ENCODE measurements around the gene EML5.

EML5 gene

DNA sequence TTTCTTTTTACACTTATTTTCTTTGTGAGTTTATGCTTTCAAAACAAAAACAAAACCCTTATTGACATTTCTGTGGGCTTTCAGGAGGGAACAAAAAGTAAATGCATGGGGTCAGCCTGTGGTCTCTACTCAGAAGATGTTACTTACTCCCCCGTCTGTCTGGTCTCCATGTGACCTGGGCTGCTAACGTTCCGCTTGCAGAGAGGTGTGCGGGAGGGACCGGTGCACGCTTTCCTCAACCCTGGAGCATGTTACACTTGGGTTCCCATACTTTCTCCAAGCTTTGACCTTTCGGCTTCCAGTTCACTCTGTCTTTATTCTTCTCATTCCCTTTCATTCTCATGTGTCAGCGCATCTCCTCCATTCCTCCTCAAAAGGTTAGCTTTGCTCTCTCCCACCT lies 193.4 kb downstream of the EML5 start:
- H4K20me1 ChIP-seq (ENCODE audit: low read depth, low read length) = no peaks in the 10 kb centered on the region
- no peaks in the 10 kb centered on the region for H3K79me2 ChIP-seq (ENCODE audit: insufficient read depth, low read length)
- H3K27ac ChIP-seq (ENCODE audit: low read depth, low read length) = no peak overlapping the region
- H3F3A ChIP-seq (ENCODE audit: insufficient read depth) = no peaks in the 10 kb centered on the region
- no peak overlapping the region for H2AFZ ChIP-seq (ENCODE audit: low read depth, low read length, severe bottlenecking)
- no peaks in the 10 kb centered on the region for H3K9me2 ChIP-seq (replicated peaks; ENCODE audit: insufficient read depth, low read length)
- no peak for TF ChIP-seq EZH2phosphoT487 (conservative IDR thresholded peaks at IDR 0.05; ENCODE audit: low read length)
- TF ChIP-seq, protein P1, sequence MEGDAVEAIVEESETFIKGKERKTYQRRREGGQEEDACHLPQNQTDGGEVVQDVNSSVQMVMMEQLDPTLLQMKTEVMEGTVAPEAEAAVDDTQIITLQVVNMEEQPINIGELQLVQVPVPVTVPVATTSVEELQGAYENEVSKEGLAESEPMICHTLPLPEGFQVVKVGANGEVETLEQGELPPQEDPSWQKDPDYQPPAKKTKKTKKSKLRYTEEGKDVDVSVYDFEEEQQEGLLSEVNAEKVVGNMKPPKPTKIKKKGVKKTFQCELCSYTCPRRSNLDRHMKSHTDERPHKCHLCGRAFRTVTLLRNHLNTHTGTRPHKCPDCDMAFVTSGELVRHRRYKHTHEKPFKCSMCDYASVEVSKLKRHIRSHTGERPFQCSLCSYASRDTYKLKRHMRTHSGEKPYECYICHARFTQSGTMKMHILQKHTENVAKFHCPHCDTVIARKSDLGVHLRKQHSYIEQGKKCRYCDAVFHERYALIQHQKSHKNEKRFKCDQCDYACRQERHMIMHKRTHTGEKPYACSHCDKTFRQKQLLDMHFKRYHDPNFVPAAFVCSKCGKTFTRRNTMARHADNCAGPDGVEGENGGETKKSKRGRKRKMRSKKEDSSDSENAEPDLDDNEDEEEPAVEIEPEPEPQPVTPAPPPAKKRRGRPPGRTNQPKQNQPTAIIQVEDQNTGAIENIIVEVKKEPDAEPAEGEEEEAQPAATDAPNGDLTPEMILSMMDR (IDR thresholded peaks at IDR 0.05; ENCODE audit: insufficient read depth, low read length, poor library complexity, severe bottlenecking) = no peak
- peaks cover 12% of the 10 kb centered on the region; the same call in 1 of the 2 replicates for H3K36me3 ChIP-seq (ENCODE audit: low read length)
- no peaks in the 10 kb centered on the region for H3K9me3 ChIP-seq (ENCODE audit: insufficient read depth, low read length)
- H3K4me3 ChIP-seq (ENCODE audit: insufficient read depth, low read length, poor library complexity, severe bottlenecking) = no peak overlapping the region
- H3K4me2 ChIP-seq (ENCODE audit: low read depth, low read length, poor library complexity, severe bottlenecking) = no peak overlapping the region
- H3K9ac ChIP-seq (ENCODE audit: low read length) = no peak overlapping the region
- no peaks in the 10 kb centered on the region for H3K27me3 ChIP-seq (ENCODE audit: low read length)

DNA sequence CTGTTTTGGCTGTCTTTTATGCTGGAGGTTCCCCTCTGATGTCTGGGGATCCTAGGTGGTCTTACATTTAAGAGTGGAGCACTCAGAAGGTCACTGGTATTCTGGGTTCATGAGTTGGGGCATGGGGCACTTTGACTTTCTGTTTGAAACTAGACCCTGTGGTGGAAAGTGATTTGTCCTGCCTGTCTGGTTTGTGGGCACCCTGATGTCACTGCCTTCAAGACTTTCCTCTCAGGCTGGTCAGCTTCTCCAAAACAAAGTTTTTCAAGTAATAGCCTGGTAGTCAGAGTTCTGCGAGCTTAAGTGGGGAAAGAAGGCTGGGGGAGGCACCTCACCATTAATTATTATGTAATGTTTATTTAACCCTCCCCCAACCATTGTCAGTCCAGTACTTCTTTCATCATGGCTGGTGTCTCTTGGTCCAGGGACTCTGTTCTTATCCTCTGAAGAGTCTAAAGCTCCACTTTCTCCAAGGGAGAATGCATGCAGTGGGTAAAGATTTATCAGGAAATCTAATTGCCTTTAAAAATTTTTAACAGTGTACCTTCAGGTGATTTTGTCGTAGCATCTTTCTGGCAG lies 194.6 kb downstream of the EML5 start:
- Histone ChIP-seq H3F3A (ENCODE audit: insufficient read depth) (no peaks in the 10 kb centered on the region), H3K9me3 (ENCODE audit: insufficient read depth, low read length) (no peaks in the 10 kb centered on the region), H3K27ac (ENCODE audit: low read depth, low read length) (no peak overlapping the region), H3K9me2 (replicated peaks; ENCODE audit: insufficient read depth, low read length) (no peaks in the 10 kb centered on the region), H2AFZ (ENCODE audit: low read depth, low read length, severe bottlenecking) (no peak overlapping the region), H3K27me3 (ENCODE audit: low read length) (no peaks in the 10 kb centered on the region), H3K4me2 (ENCODE audit: low read depth, low read length, poor library complexity, severe bottlenecking) (no peak overlapping the region), H3K36me3 (ENCODE audit: low read length) (peaks cover 5% of the 10 kb centered on the region; the same call in 1 of the 2 replicates), H3K4me3 (ENCODE audit: insufficient read depth, low read length, poor library complexity, severe bottlenecking) (no peak overlapping the region), H3K79me2 (ENCODE audit: insufficient read depth, low read length) (no peaks in the 10 kb centered on the region), H4K20me1 (ENCODE audit: low read depth, low read length) (no peaks in the 10 kb centered on the region), H3K9ac (ENCODE audit: low read length) (no peak overlapping the region)
- no peak for TF ChIP-seq EZH2phosphoT487 (conservative IDR thresholded peaks at IDR 0.05; ENCODE audit: low read length)
- TF ChIP-seq, protein P1 (IDR thresholded peaks at IDR 0.05; ENCODE audit: insufficient read depth, low read length, poor library complexity, severe bottlenecking) = no peak

DNA sequence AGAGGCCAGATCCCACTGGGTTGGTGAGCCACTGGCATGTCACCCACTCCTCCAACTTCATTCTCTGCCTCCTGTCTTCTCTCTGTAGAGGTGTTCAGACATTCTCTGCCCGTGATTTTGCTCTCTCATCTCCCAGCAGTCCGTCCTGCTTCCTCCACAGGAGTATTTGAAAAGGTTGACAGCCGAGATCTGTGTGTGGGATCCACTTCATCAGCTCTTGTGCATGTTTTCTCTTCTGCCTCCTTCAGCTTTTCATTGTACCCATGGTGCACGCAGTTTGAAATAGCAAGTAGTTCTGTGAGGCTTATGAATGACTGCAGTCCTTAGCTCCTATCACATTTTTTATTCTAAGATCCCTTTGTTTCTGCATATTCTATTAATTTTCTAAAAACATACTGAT lies 195.2 kb downstream of the EML5 start:
- H2AFZ ChIP-seq (ENCODE audit: low read depth, low read length, severe bottlenecking) = no peak overlapping the region

More for the DNA sequence above, 195.2 kb downstream of the EML5 start:
- Histone ChIP-seq H3K9ac (ENCODE audit: low read length) (no peak overlapping the region), H3K9me3 (ENCODE audit: insufficient read depth, low read length) (no peaks in the 10 kb centered on the region), H3K36me3 (ENCODE audit: low read length) (peaks cover 4% of the 10 kb centered on the region; the same call in 1 of the 2 replicates), H3F3A (ENCODE audit: insufficient read depth) (no peaks in the 10 kb centered on the region), H3K9me2 (replicated peaks; ENCODE audit: insufficient read depth, low read length) (no peaks in the 10 kb centered on the region), H4K20me1 (ENCODE audit: low read depth, low read length) (no peaks in the 10 kb centered on the region), H3K79me2 (ENCODE audit: insufficient read depth, low read length) (no peaks in the 10 kb centered on the region), H3K27ac (ENCODE audit: low read depth, low read length) (no peak overlapping the region), H3K27me3 (ENCODE audit: low read length) (no peaks in the 10 kb centered on the region), H3K4me2 (ENCODE audit: low read depth, low read length, poor library complexity, severe bottlenecking) (no peak overlapping the region), H3K4me3 (ENCODE audit: insufficient read depth, low read length, poor library complexity, severe bottlenecking) (no peak overlapping the region)
- no peak for TF ChIP-seq EZH2phosphoT487 (conservative IDR thresholded peaks at IDR 0.05; ENCODE audit: low read length)
- TF ChIP-seq, protein P1 (IDR thresholded peaks at IDR 0.05; ENCODE audit: insufficient read depth, low read length, poor library complexity, severe bottlenecking) = no peak

All from SU-DHL-6 (cell line).